Gastroesophageal sphincter (tissue), 4 donors: ENCODE measurements around the gene PGF. TPM values are rescaled to one million over a fixed set of nuclear protein-coding genes. Genes with fewer than 3 reads are reported as not detected.

Experiments used
- ATAC-seq: fragments of 150-250 bp; one replicate; pipeline ENCODE4 v1.9.1; 2016; ENCODE audit warnings: mild to moderate bottlenecking, moderate library complexity
- H3K27ac ChIP-seq, 4 donors: fragments of 200-600 bp; sonication (generic) in 3 of 4; 1 replicate in 3 of 4; 2 replicates in 1 of 4; pipeline ENCODE4 v1.5.1; 2016 to 2019
- H3K27me3 ChIP-seq: fragments of 200-600 bp; sonication (generic); one replicate; pipeline ENCODE4 v1.5.1; 2019
- H3K36me3 ChIP-seq, 2 donors: fragments of 200-600 bp; sonication (generic); one replicate each; pipeline ENCODE4 v1.5.1; 2019; ENCODE audit warnings: control low read depth in 1 of 2
- H3K4me1 ChIP-seq, 3 donors: fragments of 200-600 bp; sonication (generic); 1 replicate in 2 of 3; 2 replicates in 1 of 3; pipeline ENCODE4 v1.5.1; 2016 to 2019; ENCODE audit warnings: control low read depth in 2 of 3
- H3K4me3 ChIP-seq, 2 donors: fragments of 200-600 bp; sonication (generic); one replicate each; pipeline ENCODE4 v1.5.1; 2019; ENCODE audit warnings: mild to moderate bottlenecking in 1 of 2, moderate library complexity in 1 of 2
- H3K9me3 ChIP-seq, 3 donors: fragments of 200-600 bp; sonication (generic); one replicate each; pipeline ENCODE4 v1.5.1; 2017 to 2019; ENCODE audit warnings: control low read depth in 2 of 3
- EP300 ChIP-seq: sonication (generic); formaldehyde crosslinking; IDR thresholded peaks from one replicate; pipeline ENCODE4 v1.6.1; 2017; ENCODE audit warnings: antibody characterized with exemption, mild to moderate bottlenecking
- POLR2A ChIP-seq, 2 donors: fragments of 450-650 bp; IDR thresholded peaks; one replicate each; pipeline ENCODE4 v1.6.1; 2017; ENCODE audit warnings: antibody characterized with exemption in 2 of 2, mild to moderate bottlenecking in 2 of 2, moderate library complexity in 1 of 2
- POLR2AphosphoS5 ChIP-seq: sonication (generic); formaldehyde crosslinking; IDR thresholded peaks from one replicate; pipeline ENCODE4 v1.6.1; 2017; ENCODE audit warnings: antibody characterized with exemption
- WGBS, 2 donors: methylation state at CpG; one replicate each; pipeline ENCODE4 v1.1.5; 2018; ENCODE audit warnings: low coverage in 1 of 2; 5-methylcytosine and 5-hydroxymethylcytosine counted together
- total RNA-seq, 4 donors: library from RNA; depleted of rRNA; stranded (reverse); fragments of >200 nt; gene quantifications; one replicate each; pipeline ENCODE4 v1.1.0, GENCODE V29; 2016
- TF ChIP-seq, protein P1 (sequence below), 4 experiments: fragments of 200-600 bp in 2 of 4; fragments of 450-650 bp in 2 of 4; sonication (generic) in 1 of 4; IDR thresholded peaks; one replicate each; pipeline ENCODE4 v1.5.1; 2017 to 2019; ENCODE audit warnings: antibody characterized with exemption in 4 of 4, mild to moderate bottlenecking in 2 of 4, moderate library complexity in 2 of 4

Gene PGF
- total RNA-seq, 4 donors from 2014 or later = 11.2 to 21.0 (median 16.5) TPM

DNA sequence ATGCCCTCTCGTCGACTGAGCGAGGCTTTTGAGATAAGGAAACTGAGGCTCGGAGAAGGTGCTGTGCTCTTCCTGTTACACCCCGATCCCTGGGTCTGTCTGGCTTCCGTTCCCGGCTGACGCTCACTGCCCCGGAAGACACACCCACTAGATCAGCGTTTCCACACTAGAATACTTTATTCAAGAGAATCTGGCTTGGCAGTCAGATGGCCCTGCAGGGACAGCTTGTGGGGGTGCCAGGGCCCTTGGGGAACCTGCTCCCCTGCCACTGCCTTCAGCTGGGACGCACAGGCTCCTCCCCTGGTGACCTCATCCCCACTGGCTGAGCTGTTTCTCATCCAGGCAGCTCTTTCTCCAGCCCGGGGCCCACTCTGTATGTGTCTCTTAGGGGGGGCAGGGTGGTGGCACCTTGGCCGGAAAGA is 13.7 kb downstream of the PGF start:
- Histone ChIP-seq H3K4me3 (peak overlapping the region in 1 of 2 donors; percentile 18), H3K36me3 (peaks cover 0 to 5% of the 10 kb centered on the region in 2 donors), H3K4me1 (peaks cover 0 to 51% (median 42%) of the 10 kb centered on the region in 3 donors), H3K9me3 (no peaks in the 10 kb centered on the region), H3K27me3 (no peaks in the 10 kb centered on the region), H3K27ac (peak overlapping the region; percentile 10 to 82 (median 68))
- TF ChIP-seq, protein P1, sequence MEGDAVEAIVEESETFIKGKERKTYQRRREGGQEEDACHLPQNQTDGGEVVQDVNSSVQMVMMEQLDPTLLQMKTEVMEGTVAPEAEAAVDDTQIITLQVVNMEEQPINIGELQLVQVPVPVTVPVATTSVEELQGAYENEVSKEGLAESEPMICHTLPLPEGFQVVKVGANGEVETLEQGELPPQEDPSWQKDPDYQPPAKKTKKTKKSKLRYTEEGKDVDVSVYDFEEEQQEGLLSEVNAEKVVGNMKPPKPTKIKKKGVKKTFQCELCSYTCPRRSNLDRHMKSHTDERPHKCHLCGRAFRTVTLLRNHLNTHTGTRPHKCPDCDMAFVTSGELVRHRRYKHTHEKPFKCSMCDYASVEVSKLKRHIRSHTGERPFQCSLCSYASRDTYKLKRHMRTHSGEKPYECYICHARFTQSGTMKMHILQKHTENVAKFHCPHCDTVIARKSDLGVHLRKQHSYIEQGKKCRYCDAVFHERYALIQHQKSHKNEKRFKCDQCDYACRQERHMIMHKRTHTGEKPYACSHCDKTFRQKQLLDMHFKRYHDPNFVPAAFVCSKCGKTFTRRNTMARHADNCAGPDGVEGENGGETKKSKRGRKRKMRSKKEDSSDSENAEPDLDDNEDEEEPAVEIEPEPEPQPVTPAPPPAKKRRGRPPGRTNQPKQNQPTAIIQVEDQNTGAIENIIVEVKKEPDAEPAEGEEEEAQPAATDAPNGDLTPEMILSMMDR (IDR thresholded peaks at IDR 0.05) = no peak
- TF ChIP-seq EP300 (no peak), POLR2AphosphoS5 (no peak), POLR2A (IDR thresholded peaks at IDR 0.05) (no peak)
- ATAC-seq = peak; percentile 34
- WGBS, 2 donors = 0 to 89% methylated on average over 1 to 5 of the region's 13 CpGs

- TF ChIP-seq EP300 (no peak), POLR2AphosphoS5 (no peak), POLR2A (IDR thresholded peaks at IDR 0.05) (no peak)
- TF ChIP-seq, protein P1 (IDR thresholded peaks at IDR 0.05) = no peak
- H3K27ac ChIP-seq = peak overlapping the region; percentile 10 to 82 (median 68)
- peaks cover 2% of the 10 kb centered on the region for H3K27me3 ChIP-seq
- 76 to 100% methylated on average over 1 to 8 of the region's 18 CpGs for WGBS, 2 donors
- peaks cover 0 to 5% of the 10 kb centered on the region in 2 donors for H3K36me3 ChIP-seq
- H3K9me3 ChIP-seq = no peaks in the 10 kb centered on the region
- no peak overlapping the region for H3K4me3 ChIP-seq
- H3K4me1 ChIP-seq = peaks cover 0 to 44% (median 38%) of the 10 kb centered on the region in 3 donors
- no peak for ATAC-seq
Observed at GRCh38 chr14:74940956-74941565, 14.3 kb downstream of the PGF start.

DNA sequence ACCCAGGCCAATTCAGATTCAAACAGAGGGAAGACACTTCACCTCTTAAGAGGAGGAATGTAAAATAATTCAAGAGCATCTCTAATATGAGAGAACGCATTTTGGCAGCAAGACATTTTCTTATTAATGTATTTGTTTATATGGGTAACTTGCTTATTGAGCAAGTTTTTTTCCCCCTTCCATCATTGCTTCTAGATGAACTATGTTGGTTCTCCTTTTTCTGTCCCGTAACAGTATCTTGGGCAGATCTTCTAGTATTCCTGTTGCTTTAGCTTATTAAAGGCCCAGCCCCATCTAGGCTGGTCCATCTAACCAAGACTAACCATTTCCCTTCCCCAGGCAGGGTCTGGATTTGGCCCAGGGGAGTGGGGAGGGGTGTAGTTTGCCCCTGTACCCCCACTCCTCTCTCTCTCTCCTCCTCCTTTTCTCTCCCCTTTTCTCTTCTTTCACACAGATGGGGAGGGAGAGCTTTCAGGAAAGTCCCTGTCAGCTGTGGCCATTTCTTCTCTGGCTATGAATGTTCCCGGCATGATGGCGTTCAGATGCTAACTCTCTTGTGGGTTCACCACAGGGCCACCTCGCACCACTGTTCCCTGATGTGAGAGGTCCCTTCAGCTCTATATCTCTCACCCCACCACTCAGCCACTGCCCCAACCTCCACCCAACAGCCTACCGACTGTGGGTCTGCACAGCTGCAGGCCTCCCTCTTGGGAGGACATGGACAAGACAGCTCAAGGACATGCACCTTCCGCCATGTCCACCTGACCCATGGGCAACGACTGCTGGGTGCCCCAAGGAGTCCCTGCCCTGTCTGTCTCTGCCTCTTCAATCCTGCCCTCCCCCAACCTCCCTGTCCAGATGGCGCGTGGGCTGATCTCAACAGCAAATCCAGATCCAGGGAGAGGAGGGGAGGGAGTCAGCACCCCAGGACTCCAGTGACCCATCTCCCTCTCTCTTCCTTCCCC is 16.6 kb downstream of the PGF start:
- peak overlapping the region in 3 of 4 donors; percentile 78 to 83 (median 82) for H3K27ac ChIP-seq
- 90 to 96% methylated on average over 5 to 6 of the region's 10 CpGs for WGBS, 2 donors
- H3K36me3 ChIP-seq = no peaks in the 10 kb centered on the region
- H3K4me1 ChIP-seq = peaks cover 0 to 59% (median 45%) of the 10 kb centered on the region in 3 donors
- no peaks in the 10 kb centered on the region for H3K9me3 ChIP-seq
- TF ChIP-seq POLR2A (IDR thresholded peaks at IDR 0.05) (no peak), POLR2AphosphoS5 (no peak), EP300 (no peak)
- TF ChIP-seq, protein P1 (IDR thresholded peaks at IDR 0.05) = no peak
- no peak overlapping the region for H3K4me3 ChIP-seq
- H3K27me3 ChIP-seq = peaks cover 21% of the 10 kb centered on the region
- ATAC-seq = no peak

GRCh38 chr14:74937171-74937570 is 18.2 kb downstream of the PGF start:
- Histone ChIP-seq H3K27ac (no peak overlapping the region), H3K4me3 (no peak overlapping the region), H3K27me3 (peaks cover 24% of the 10 kb centered on the region), H3K4me1 (peaks cover 0 to 65% (median 40%) of the 10 kb centered on the region in 3 donors), H3K9me3 (no peaks in the 10 kb centered on the region), H3K36me3 (no peaks in the 10 kb centered on the region)
- 90% methylated on average over 1 of the region's 2 CpGs for WGBS, 2 donors
- ATAC-seq = no peak
- TF ChIP-seq POLR2AphosphoS5 (no peak), POLR2A (IDR thresholded peaks at IDR 0.05) (no peak), EP300 (no peak)
- TF ChIP-seq, protein P1 (IDR thresholded peaks at IDR 0.05) = no peak
